GM21526 (cell line): ENCODE data around the gene CDKAL1.
"Not testable (repeated sequence)": the region's sequence is repeated elsewhere in the genome, so short reads cannot be mapped to it uniquely, and the experiment has no call there.

Experiments used
- ATAC-seq: cut with Tn5 transposase; IDR thresholded peaks from one replicate; pipeline ENCODE4 v1.9.1; 2021; ENCODE audit warnings: moderate library complexity; ENCODE audit not compliant: unreplicated experiment, low FRiP score

The CDKAL1 gene

DNA sequence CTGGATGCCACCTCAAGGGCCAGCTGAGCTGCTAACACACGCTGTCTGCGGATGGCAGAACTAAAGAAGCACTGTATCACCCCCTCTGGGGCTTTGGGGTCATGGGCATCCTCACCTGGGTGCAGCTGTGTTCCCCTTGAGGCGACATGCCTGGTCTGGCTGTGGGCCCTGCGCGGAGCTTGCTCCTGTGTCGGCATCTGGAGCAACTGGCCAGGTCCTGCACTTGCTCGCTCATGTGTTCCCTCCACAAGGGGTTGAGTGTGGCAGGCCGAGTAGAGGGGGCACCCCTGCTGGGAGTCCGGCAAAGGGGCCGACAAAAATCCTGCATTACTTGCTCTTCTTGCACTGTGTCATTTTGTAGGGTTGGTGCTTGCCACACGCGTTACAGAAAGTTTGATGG lies 189.0 kb downstream of the CDKAL1 start:
- ATAC-seq: no peak

- ATAC-seq: no peak
Observed at GRCh38 chr6:20724443-20725190, 190.4 kb downstream of the CDKAL1 start.

DNA sequence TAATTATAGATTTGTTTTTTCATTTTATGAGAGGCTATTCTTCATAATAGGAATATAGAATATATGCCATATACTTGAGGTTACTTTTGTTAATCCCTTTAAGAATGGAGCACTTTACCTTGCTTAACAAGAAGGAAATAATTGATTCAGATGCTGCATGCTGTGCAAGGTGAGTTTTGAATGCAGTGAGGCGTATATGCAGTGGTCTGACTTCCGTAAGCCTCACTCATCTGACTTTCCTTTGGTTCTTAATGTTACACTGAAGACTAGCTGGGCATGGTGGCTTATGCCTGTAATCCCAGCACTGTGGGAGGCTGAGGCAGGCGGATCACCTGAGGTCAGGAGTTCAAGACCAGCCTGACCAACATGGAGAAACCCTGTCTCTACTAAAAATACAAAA lies 191.0 kb downstream of the CDKAL1 start:
- not testable (repeated sequence) for ATAC-seq

DNA sequence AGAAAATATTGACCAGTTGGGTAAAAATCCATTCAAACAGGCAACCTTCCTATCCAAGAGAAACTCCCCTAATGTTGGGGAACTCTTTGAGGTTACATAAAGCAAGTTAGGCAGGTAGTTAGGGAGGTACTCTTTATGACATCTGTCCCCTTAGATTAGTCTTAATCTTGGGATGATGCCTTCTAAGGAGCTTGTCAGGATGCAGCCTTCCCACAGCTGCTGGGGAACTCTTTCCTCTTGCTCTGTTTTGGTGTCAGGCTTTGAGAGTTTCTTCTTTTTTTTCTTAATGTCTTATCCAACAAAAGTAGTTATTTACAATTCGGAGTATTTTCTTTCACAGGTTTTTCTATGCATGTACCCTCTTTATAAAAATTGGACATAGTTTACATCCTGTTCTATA lies 194.8 kb downstream of the CDKAL1 start:
- ATAC-seq: no peak

DNA sequence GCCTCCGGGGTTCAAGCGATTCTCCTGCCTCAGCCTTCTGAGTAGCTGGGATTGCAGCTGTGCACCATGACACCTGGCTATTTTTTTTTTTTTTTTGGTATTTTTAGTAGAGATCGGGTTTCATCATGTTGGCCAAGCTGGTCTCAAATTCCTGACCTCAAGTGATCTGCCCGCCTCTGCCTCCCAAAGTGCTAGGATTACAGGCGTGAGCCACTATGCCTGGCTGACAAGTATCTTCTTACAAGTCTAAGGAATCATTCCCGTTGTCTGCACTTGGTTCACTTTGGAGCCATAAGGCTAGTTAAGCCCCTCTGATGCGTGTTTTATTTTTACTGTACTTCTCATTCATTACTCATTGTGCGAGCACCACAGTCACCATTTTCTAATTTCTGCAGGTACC lies 198.1 kb downstream of the CDKAL1 start:
- not testable (repeated sequence) for ATAC-seq

DNA sequence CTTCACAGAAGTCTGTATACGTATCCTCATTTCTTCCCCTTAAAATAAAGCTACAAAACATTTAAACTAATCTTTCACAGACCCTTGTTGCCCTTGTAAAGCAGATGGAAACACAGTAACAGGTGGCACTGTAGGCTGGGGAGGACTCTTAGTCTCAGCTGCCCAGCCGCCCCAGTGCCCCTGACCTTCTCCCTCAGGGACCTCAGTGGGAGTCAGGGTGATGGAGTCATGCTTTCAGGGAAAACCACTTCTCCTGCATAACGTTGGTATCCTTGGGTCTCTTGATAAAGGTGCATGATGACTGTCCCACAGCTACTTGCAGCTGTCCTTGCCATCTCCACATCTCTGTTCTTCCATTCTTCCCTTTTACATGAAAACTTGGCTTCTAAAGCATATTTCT lies 198.6 kb downstream of the CDKAL1 start:
- ATAC-seq: no peak

GRCh38 chr6:20737912-20738311 lies 203.7 kb downstream of the CDKAL1 start:
- ATAC-seq: no peak

GRCh38 chr6:20740088-20740487 lies 205.8 kb downstream of the CDKAL1 start:
- no peak for ATAC-seq

DNA sequence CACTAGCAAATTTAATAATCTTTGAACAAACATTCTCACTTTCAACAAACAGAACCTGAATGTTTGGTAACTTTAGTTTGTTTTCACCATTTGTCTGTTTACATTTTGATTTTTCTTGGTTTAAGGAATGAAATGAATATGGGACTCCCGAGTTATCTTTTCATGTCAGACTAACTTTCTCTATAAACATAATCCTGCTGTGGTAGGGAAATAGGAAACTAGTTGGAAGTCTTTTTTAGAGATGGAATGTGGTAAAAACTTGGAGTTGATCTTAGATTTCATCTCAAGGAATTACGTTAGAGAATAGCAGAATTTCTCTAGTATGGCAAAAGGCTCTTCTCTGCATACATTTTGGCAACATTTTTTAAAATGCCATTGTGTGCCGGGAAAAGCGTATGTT lies 206.5 kb downstream of the CDKAL1 start:
- ATAC-seq: no peak

DNA sequence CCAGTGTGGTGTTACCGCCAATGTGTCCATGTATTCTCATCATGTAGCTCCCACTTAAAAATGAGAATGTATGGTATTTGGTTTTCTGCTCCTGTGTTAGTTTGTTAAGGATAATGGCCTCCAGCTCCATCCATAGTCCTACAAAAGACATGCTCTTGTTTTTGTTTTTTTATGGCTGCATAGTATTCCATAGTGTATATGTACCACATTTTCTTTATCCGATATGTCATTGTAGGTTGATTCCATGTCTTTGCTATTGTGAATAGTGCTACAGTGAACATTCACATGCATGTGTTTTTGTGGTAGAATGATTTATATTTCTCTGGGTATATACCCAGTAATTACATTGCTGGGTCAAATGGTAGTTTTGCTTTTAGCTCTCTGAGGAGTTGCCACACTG lies 207.2 kb downstream of the CDKAL1 start:
- no peak for ATAC-seq

DNA sequence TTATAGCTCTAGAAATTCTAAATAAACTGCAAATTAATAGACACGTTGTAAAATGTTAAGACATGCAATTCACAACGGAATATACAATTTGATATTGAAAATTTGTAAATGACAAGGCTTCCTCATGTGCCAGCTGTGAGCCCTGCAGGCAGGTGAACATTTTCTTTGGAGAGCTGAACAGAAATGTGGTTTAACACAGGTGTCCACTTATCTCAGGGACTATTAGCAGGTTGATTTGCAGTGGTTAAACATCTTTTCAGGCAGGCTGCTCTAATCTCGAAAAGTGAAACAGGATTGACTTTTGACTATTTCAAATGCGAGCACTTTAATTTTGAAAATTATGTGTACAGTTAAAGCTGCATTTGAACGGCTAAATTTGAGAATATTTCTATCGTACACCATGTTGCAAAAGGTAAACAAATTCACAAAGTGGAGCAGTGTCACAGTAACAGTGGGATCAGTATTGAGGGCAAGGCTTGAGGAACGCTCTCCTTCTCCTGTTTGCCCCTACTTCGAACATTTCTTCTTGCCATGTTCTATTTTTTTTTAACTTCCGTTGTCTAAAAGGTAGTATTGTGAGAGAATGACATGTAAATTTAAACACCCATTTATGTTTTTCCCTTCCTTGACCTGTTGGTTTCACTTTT lies 210.8 kb downstream of the CDKAL1 start:
- no peak for ATAC-seq

DNA sequence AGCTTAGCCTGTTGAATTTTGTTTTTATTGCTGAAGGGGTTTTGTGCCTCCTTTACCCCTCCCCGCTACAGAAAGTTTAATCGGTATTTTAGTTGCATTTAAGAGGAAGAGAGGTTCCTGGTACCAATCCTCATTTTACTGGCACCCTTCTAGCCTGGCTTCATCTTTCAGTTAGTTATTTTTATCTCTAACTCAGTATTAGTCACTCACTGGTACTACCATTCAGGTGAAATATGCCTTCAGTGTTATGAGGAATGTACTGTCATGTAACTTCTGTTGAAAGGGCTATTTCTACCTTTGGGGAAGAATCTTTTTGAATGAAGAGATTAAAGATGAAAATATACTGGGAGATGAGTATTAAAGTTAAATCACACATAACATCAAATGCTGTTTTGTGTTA lies 211.8 kb downstream of the CDKAL1 start:
- no peak for ATAC-seq

GRCh38 chr6:20746805-20747558 lies 212.7 kb downstream of the CDKAL1 start:
- ATAC-seq: no peak

GRCh38 chr6:20747991-20748390 lies 213.7 kb downstream of the CDKAL1 start:
- no peak for ATAC-seq

DNA sequence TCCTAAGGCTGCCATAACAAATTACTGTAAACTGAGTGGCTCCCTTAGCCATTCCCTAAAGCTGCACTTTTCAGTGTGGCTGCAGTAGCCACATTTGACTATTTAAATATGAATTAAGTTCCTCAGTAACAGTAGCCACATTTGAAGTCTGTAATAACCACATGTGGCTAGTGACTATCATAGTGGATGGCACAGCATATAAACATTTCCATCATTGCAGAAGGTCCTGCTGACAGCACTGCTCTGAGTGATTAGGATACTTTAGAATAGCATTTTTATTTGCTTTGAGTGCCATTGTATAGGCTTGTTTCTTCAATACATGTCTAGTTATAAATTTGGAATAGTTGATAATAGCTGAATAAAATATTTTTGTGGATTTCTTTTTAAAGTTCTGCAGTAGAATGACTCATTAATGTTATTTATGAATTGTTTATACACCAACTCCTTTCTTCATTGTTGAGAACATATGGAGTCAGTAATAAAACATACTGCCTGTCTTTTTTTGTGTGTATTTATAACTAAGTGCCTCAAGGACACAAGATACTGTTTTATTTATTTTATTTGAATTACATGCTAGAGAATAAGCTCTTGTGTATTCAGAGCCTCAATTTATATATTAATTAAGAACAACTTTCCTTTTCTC lies 217.2 kb downstream of the CDKAL1 start:
- ATAC-seq: no peak

DNA sequence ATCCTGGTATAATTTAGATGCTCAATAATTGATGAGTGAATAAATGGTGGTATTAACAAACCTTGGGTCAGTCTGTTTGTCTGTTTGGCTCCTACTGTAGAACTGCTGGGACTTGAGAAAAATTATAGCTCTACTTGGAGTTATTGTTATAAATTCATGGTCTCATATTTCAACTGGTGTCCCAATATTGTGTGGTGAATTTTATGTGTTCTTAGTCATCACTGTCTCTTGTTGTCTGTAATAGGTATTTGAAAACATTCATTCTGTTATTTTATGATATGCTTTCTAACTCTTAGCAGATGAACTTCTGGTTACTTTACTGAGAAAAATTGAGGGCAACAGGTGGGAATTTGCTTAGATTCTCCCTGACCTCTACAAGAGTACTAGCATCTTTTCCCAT lies 221.4 kb downstream of the CDKAL1 start:
- ATAC-seq: no peak

DNA sequence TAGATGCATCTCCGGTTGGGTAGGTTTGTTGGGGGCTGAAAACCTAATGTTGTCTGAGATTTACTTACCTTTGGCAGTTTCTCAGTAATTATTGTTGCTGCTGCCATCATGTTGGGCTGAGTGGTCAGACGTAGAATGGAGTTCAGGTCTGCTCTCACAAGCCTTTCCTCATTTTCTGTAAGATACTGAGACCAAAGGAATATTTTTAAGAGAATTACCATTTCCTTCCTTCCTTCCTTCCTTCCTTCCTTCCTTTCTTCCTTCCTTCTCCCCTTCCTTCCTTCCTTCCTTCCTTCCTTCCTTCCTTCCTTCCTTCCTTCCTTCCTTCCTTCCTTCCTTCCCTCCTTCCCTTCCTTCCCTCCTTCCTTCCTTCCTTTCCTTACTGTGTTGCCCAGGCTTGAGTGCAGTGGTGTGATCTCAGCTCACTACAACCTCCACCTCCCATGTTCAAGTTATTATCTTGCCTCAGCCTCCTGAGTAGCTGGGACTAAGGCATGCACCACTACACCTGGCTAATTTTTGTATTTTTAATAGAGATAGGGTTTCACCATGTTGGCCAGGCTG lies 222.4 kb downstream of the CDKAL1 start:
- ATAC-seq: not testable (repeated sequence)

DNA sequence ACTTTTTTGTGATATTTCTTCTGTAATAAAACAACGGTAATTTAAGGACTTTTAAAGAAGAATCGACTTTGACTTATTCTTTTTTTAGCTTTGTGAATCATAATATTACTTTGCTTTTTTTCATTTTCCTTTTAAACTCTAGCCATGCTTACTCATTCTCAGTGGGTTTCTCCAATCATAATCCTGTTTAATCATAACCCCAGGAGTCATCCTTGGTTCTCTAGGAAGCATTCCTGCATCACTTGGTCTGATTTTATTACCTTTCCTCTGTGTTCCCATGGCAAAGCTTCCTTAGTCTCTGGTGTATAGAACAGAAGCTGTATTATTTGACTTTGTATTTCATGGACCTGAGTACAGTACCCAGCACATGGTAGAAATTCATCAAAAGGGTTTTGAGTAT lies 223.5 kb downstream of the CDKAL1 start:
- ATAC-seq: no peak

GRCh38 chr6:20763296-20763695 lies 229.0 kb downstream of the CDKAL1 start:
- ATAC-seq: no peak

DNA sequence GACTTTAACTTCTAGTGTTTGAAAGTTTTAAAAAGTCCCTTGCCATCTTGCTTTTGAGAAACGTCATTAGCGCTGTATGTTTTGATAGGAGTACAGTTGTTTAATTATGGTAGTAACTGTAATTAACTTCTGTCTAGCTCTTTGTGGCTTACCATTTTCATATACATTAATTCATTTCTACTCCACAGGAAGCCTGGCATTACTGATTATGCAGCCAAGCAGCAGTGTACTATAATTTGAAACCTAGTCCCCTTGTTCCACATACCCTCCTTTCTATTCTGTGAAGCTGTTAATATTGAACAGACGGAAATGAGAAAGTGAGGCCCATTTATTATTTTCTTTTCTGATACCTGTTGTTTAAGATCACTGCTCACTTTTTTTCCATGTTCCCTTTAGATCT lies 235.4 kb downstream of the CDKAL1 start:
- no peak for ATAC-seq

GRCh38 chr6:20770773-20771172 lies 236.5 kb downstream of the CDKAL1 start:
- ATAC-seq: no peak
